C1 segment of cervical spinal cord (tissue), 14 donors: ENCODE measurements around the gene SMAD2.

Source experiments
- DNase-seq, 14 donors: peaks; one replicate each; lab custom pipeline; 2025; lab: John Stamatoyannopoulos, UW

Gene SMAD2

GRCh38 chr18:47898055-47898454 lies 32.4 kb downstream of the SMAD2 start:
- DNase-seq: no peak

- DNase-seq: no peak
Observed at GRCh38 chr18:47895565-47896250, 34.8 kb downstream of the SMAD2 start.

- no peak for DNase-seq
Observed at GRCh38 chr18:47893939-47894699, 36.3 kb downstream of the SMAD2 start.

- DNase-seq: no peak
Observed at GRCh38 chr18:47893047-47893446, 37.4 kb downstream of the SMAD2 start.

GRCh38 chr18:47888156-47888555 lies 42.3 kb downstream of the SMAD2 start:
- no peak for DNase-seq

- no peak for DNase-seq
Observed at GRCh38 chr18:47887227-47887626, 43.2 kb downstream of the SMAD2 start.

- DNase-seq: peak in 1 of 14 donors; percentile 1
Observed at GRCh38 chr18:47883771-47884413, 46.6 kb downstream of the SMAD2 start.

- DNase-seq: no peak
Observed at GRCh38 chr18:47882641-47883040, 47.8 kb downstream of the SMAD2 start.

- DNase-seq: no peak
Observed at GRCh38 chr18:47881752-47882455, 48.6 kb downstream of the SMAD2 start.

GRCh38 chr18:47881042-47881441 lies 49.4 kb downstream of the SMAD2 start:
- DNase-seq: no peak

- no peak for DNase-seq
Observed at GRCh38 chr18:47877892-47878291, 52.6 kb downstream of the SMAD2 start.

GRCh38 chr18:47876813-47877212 lies 53.6 kb downstream of the SMAD2 start:
- DNase-seq: no peak

- peak in 1 of 14 donors; percentile 37 for DNase-seq
Observed at GRCh38 chr18:47873625-47874024, 56.8 kb downstream of the SMAD2 start.

- peak in 1 of 14 donors; percentile 69 for DNase-seq
Observed at GRCh38 chr18:47872426-47872825, 58.0 kb downstream of the SMAD2 start.

GRCh38 chr18:47871288-47871687 lies 59.2 kb downstream of the SMAD2 start:
- peak in 1 of 14 donors; percentile 18 for DNase-seq

GRCh38 chr18:47870605-47871004 lies 59.9 kb downstream of the SMAD2 start:
- DNase-seq: no peak

- no peak for DNase-seq
Observed at GRCh38 chr18:47868744-47869143, 61.7 kb downstream of the SMAD2 start.

GRCh38 chr18:47865183-47865582 lies 65.3 kb downstream of the SMAD2 start:
- no peak for DNase-seq

- DNase-seq: no peak
Observed at GRCh38 chr18:47863041-47863440, 67.4 kb downstream of the SMAD2 start.

GRCh38 chr18:47858607-47859006 lies 71.9 kb downstream of the SMAD2 start:
- no peak for DNase-seq

- DNase-seq: no peak
Observed at GRCh38 chr18:47847635-47848034, 82.8 kb downstream of the SMAD2 start.

GRCh38 chr18:47846431-47846830 lies 84.0 kb downstream of the SMAD2 start:
- no peak for DNase-seq
